ENCODE measurements around the gene VSIR.

Gene VSIR

GRCh38 chr10:71712572-71713134 is 60.7 kb downstream of the VSIR start:
- ChIA-PET POLR2A (no interaction called here), CTCF (interaction anchor here (1.4 to 11.1 kb wide), 4 partner anchors 12 to 61 kb away, joined by 3 to 168 read pairs (median 4); partner anchors contain the start of gene VSIR)
- DNase-seq (ENCODE audit: extremely low spot score), result no peak
- no peak for TF ChIP-seq CTCF (IDR thresholded peaks at IDR 0.05; ENCODE audit: control extremely low read depth, extremely low read depth, low read depth, missing control alignments)

DNA sequence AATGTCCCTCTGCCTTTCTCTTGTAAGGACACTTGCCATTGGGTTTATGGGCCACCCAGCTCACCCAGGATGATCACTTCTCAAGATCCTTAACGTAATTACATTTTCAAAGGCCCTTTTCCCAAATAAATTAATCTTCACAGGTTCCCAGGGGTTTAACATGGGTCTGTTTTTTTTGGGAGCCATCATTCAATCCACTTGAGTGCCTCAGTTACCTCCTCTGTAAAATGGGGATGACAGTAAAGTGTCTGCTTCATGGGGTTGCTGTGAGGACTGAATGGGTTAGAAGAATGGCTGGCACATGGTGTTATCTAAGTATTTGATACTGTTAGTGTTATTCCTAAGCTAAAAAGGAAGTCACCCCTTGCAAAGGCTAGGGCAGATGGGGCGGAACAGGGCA is 61.1 kb downstream of the VSIR start:
- DNase-seq (ENCODE audit: extremely low spot score), result no peak
- no peak for TF ChIP-seq CTCF (IDR thresholded peaks at IDR 0.05; ENCODE audit: control extremely low read depth, extremely low read depth, low read depth, missing control alignments)
- ChIA-PET CTCF (interaction anchor here (1.3 to 11.1 kb wide), 3 partner anchors 17 to 142 kb away, joined by 4 to 168 read pairs (median 4); no protein-coding TSS in a partner anchor), POLR2A (no interaction called here)

DNA sequence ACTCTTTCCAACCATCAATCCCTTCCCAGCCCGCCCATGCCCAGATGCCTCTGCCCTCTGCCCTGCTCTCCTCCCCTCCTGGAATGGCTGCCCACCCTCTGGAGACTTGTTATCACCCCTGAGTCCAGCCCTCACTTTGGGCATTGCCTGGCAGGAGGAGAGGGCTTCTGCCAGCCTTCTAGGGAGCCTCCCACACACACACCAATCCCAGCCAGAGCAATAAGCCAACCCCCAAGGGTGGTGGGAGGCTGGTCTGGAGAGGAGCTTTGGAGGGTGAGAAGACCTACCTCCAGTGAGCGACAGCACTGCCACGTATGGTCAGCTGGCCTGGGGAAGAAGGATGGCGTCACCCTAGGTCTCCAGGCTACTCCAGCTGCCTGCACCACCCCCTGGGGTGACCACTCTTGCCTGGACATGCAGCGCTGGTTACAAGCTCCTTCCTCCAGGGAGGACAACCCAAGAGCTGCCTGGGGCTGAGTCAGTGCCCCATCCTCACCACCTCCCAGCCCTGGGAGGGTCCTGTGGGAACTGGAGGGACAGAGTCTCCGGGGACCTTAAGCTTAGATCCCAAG is 62.2 kb downstream of the VSIR start:
- no peak for TF ChIP-seq CTCF (IDR thresholded peaks at IDR 0.05; ENCODE audit: control extremely low read depth, extremely low read depth, low read depth, missing control alignments)
- POLR2A ChIA-PET, result no interaction called here

GRCh38 chr10:71710519-71710918 is 62.8 kb downstream of the VSIR start:
- no peak for DNase-seq (ENCODE audit: extremely low spot score)
- POLR2A ChIA-PET, result no interaction called here
- CTCF ChIA-PET, result interaction anchor here (1.0 to 11.1 kb wide), 2 partner anchors 16 to 61 kb away, joined by 3 to 168 read pairs; no protein-coding TSS in a partner anchor
- TF ChIP-seq CTCF (IDR thresholded peaks at IDR 0.05; ENCODE audit: control extremely low read depth, extremely low read depth, low read depth, missing control alignments), result no peak

More for the DNA sequence above, 62.2 kb downstream of the VSIR start:
- CTCF ChIA-PET, result interaction anchor here (0.8 to 11.1 kb wide), 6 partner anchors 12 to 141 kb away, joined by 3 to 168 read pairs (median 4); no protein-coding TSS in a partner anchor
- no peak for DNase-seq (ENCODE audit: extremely low spot score)

DNA sequence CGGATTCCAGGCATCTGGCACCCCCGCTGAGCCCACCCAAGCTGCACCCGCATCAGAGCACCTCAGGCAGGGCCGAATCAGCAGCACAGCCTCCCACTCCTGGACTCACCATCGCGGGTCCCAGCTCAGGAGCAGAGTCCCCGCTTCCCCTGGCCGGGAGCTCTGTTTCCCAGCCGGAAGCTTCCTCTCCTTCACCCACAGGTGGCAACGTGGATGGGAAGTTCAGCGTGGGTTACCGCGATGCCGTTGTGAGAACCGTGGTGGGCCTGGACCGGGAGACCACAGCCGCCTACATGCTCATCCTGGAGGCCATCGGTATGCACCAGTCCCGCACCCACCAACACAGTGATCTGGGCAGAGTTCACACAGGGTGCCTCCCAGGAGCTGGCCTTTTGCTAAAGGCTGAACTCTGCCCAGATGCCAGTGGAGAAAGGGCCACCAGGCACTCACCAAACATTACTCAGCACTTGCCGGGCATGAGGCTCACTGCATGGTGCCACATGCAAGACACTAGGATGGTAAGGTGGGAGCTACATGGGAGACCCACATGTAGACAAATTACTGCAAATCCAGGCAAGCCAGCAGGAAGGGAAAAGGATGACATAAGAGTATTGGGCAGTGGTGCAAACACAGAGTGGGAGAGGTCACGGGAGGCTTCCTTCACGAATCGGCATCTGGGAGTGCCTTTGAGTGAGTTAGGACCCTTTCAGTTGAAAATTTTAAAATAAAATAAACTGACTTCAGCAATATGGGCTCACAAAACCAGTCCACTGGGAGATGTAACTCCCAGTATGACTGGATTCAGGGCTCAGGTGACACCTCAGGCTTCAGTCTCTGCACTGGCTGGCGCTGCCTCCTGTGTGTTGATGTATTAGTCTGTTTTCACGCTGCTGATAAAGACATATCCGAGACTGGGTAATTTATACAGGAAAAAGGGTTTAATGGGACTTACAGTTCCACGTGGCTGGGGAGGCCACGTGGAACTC is 64.1 kb downstream of the VSIR start:
- POLR2A ChIA-PET, result interaction anchor here (0.6 kb wide), 1 partner anchor 390 kb away, joined by 3 read pairs; no protein-coding TSS in a partner anchor
- CTCF ChIA-PET, result interaction anchor here (0.8 to 11.1 kb wide), 41 partner anchors 8 to 407 kb away, joined by 3 to 168 read pairs (median 5); partner anchors contain the start of genes C10orf105 and SLC29A3
- no peak for TF ChIP-seq CTCF (IDR thresholded peaks at IDR 0.05; ENCODE audit: control extremely low read depth, extremely low read depth, low read depth, missing control alignments)

GRCh38 chr10:71708301-71708703 is 65.0 kb downstream of the VSIR start:
- CTCF ChIA-PET, result interaction anchor here (0.6 to 11.1 kb wide), 53 partner anchors 9 to 406 kb away, joined by 3 to 168 read pairs (median 5); partner anchors contain the start of genes C10orf105, SLC29A3 and VSIR
- POLR2A ChIA-PET, result no interaction called here
- TF ChIP-seq CTCF (IDR thresholded peaks at IDR 0.05; ENCODE audit: control extremely low read depth, extremely low read depth, low read depth, missing control alignments), result peak; percentile 87
- DNase-seq (ENCODE audit: extremely low spot score), result peak; percentile 78

More for the DNA sequence above, 64.1 kb downstream of the VSIR start:
- DNase-seq (ENCODE audit: extremely low spot score), result no peak

All from GM10248 (cell line).